NB4 (cell line): ENCODE results near the gene CAP1.
A peak's percentile ranks its signal among the peaks of the same experiment; 100 is the strongest.

Experiments used
- DNase-seq: peaks from one replicate; pipeline ENCODE4 v3.0.0; 2010; ENCODE audit warnings: low read depth
- H3K4me3 ChIP-seq: one replicate; pipeline ENCODE4 v1.5.1; 2011; ENCODE audit warnings: mild to moderate bottlenecking, low read depth, low read length, moderate library complexity
- CTCF ChIP-seq: IDR thresholded peaks from one replicate; pipeline ENCODE4 v1.5.1; 2012; ENCODE audit warnings: low read depth, low read length
- MAX ChIP-seq: IDR thresholded peaks from 2 replicates; pipeline ENCODE4 v1.6.1; 2011; ENCODE audit warnings: low read depth, low read length
- MYC ChIP-seq: IDR thresholded peaks from 2 replicates; pipeline ENCODE4 v1.6.1; 2011; ENCODE audit warnings: low read depth, low read length
- POLR2A ChIP-seq: IDR thresholded peaks from 2 replicates; pipeline ENCODE4 v1.6.1; 2011; ENCODE audit warnings: mild to moderate bottlenecking; ENCODE audit not compliant: insufficient read length; ENCODE audit errors: extremely low read depth

Gene CAP1

GRCh38 chr1:40027647-40028046 is 12.9 kb upstream of the CAP1 start:
- no peak for TF ChIP-seq CTCF
- no peak for TF ChIP-seq MAX
- TF ChIP-seq POLR2A: no peak
- TF ChIP-seq MYC: no peak
- DNase-seq: no peak
- H3K4me3 ChIP-seq: no peak overlapping the region

- H3K4me3 ChIP-seq: no peak overlapping the region
- no peak for DNase-seq
- TF ChIP-seq CTCF (no peak), MYC (no peak), POLR2A (no peak)
Observed at GRCh38 chr1:40029608-40030007, 10.9 kb upstream of the CAP1 start.

GRCh38 chr1:40030528-40031135 is 9.9 kb upstream of the CAP1 start:
- no peak for DNase-seq
- no peak overlapping the region for H3K4me3 ChIP-seq
- TF ChIP-seq POLR2A (no peak), MYC (no peak), CTCF (no peak), MAX (no peak)

GRCh38 chr1:40032240-40032891 is 8.2 kb upstream of the CAP1 start:
- TF ChIP-seq MAX: no peak
- no peak for TF ChIP-seq MYC
- peak; percentile 71 for TF ChIP-seq CTCF
- H3K4me3 ChIP-seq: no peak overlapping the region
- peak; percentile 67 for DNase-seq

GRCh38 chr1:40034869-40035268 is 5.7 kb upstream of the CAP1 start:
- peak; percentile 68 for DNase-seq
- H3K4me3 ChIP-seq: no peak overlapping the region
- TF ChIP-seq CTCF (no peak), MYC (no peak), MAX (no peak)
